Smooth muscle cell (in vitro differentiated cells): Measurements from ENCODE around the gene PRKAB2. TPM values are rescaled to one million over a fixed set of nuclear protein-coding genes. Genes with fewer than 3 reads are reported as not detected.
"Not testable (repeated sequence)": the region's sequence is repeated elsewhere in the genome, so short reads cannot be mapped to it uniquely, and the experiment has no call there.

Experiments
- DNase-seq: peaks from one replicate; lab custom pipeline; 2025; ENCODE audit not compliant: unreplicated experiment; lab: John Stamatoyannopoulos, UW
- H2AFZ ChIP-seq: fragments of 200-600 bp; sonication (generic); 2 replicates; pipeline ENCODE4 v1.6.0; 2016; ENCODE audit warnings: antibody characterized with exemption, low read depth, mild to moderate bottlenecking
- H3F3A ChIP-seq: fragments of 200-600 bp; sonication (generic); 2 replicates; pipeline ENCODE4 v1.6.0; 2017; ENCODE audit warnings: antibody characterized with exemption, low read depth
- H3K27ac ChIP-seq: fragments of 200-600 bp; sonication (generic); 2 replicates; pipeline ENCODE4 v1.5.1; 2016; ENCODE audit warnings: low read depth, mild to moderate bottlenecking
- H3K27me3 ChIP-seq: fragments of 200-600 bp; sonication (generic); 2 replicates; pipeline ENCODE4 v1.6.1; 2016; ENCODE audit warnings: low read depth, mild to moderate bottlenecking
- H3K36me3 ChIP-seq: fragments of 200-600 bp; sonication (generic); 2 replicates; pipeline ENCODE4 v1.5.1; 2016; ENCODE audit warnings: low read depth
- H3K4me1 ChIP-seq: fragments of 200-600 bp; sonication (generic); 2 replicates; pipeline ENCODE4 v1.5.1; 2016; ENCODE audit warnings: low read depth
- H3K4me2 ChIP-seq: fragments of 200-600 bp; sonication (generic); 2 replicates; pipeline ENCODE4 v1.6.0; 2016; ENCODE audit warnings: mild to moderate bottlenecking
- H3K4me3 ChIP-seq: fragments of 200-600 bp; sonication (generic); 2 replicates; pipeline ENCODE4 v1.5.1; 2016; ENCODE audit warnings: mild to moderate bottlenecking
- H3K79me2 ChIP-seq: fragments of 200-600 bp; sonication (generic); 2 replicates; pipeline ENCODE4 v1.6.0; 2016; ENCODE audit warnings: low read depth, mild to moderate bottlenecking
- H3K9ac ChIP-seq: fragments of 200-600 bp; sonication (generic); 2 replicates; pipeline ENCODE4 v1.6.0; 2016; ENCODE audit warnings: low read depth
- H3K9me3 ChIP-seq: fragments of 200-600 bp; sonication (generic); replicated peaks from 2 replicates; pipeline ENCODE4 v1.5.1; 2016; ENCODE audit warnings: low read depth
- H4K20me1 ChIP-seq: fragments of 200-600 bp; sonication (generic); 2 replicates; pipeline ENCODE4 v1.6.0; 2016; ENCODE audit warnings: low read depth
- CTCF ChIP-seq: fragments of 200-600 bp; sonication (generic); IDR thresholded peaks from 2 replicates; pipeline ENCODE4 v1.5.1; 2017; ENCODE audit warnings: borderline replicate concordance, mild to moderate bottlenecking, antibody characterized with exemption; ENCODE audit not compliant: insufficient read depth, poor library complexity, severe bottlenecking
- WGBS: methylation state at CpG from one replicate; pipeline ENCODE4 v1.1.7; 2016; ENCODE audit warnings: low lambda C conversion rate; 5-methylcytosine and 5-hydroxymethylcytosine counted together
- polyA plus RNA-seq: library from polyadenylated mRNA; unstranded; fragments of >200 nt; fragmentation: Nextera tagmentation; extraction: Ambion mirVana; gene quantifications from 2 replicates; pipeline ENCODE4 v1.2.1, GENCODE V29; 2016
- total RNA-seq: library from RNA; depleted of rRNA; stranded (reverse); fragments of >200 nt; gene quantifications from 2 replicates; pipeline ENCODE4 v1.2.3, GENCODE V29; 2014

The PRKAB2 gene
- total and polyA plus RNA-seq, 2 experiments from 2014 or later = 22.9 to 50.8 TPM

GRCh38 chr1:147129116-147129873, 43.0 kb downstream of the PRKAB2 start:
- Histone ChIP-seq H3K4me3 (no peak overlapping the region), H3K27me3 (no peaks in the 10 kb centered on the region), H3K9me3 (no peaks in the 10 kb centered on the region), H3K79me2 (no peaks in the 10 kb centered on the region), H3K27ac (no peak overlapping the region), H2AFZ (no peak overlapping the region), H3K9ac (no peak overlapping the region), H3F3A (no peaks in the 10 kb centered on the region), H3K4me2 (no peak overlapping the region), H3K4me1 (no peaks in the 10 kb centered on the region), H3K36me3 (no peaks in the 10 kb centered on the region), H4K20me1 (no peaks in the 10 kb centered on the region)
- DNase-seq = no peak
- TF ChIP-seq CTCF = no peak
- WGBS = 95% methylated on average over 3 of the region's 3 CpGs

- TF ChIP-seq CTCF = no peak
- Histone ChIP-seq H4K20me1 (no peaks in the 10 kb centered on the region), H3K27me3 (no peaks in the 10 kb centered on the region), H3K9me3 (no peaks in the 10 kb centered on the region), H3F3A (no peaks in the 10 kb centered on the region), H3K4me2 (no peak overlapping the region), H3K4me3 (no peak overlapping the region), H3K27ac (no peak overlapping the region), H3K9ac (no peak overlapping the region), H2AFZ (no peak overlapping the region), H3K36me3 (no peaks in the 10 kb centered on the region), H3K79me2 (no peaks in the 10 kb centered on the region), H3K4me1 (no peaks in the 10 kb centered on the region)
- no peak for DNase-seq
- 74% methylated on average over 2 of the region's 2 CpGs for WGBS
Measured at GRCh38 chr1:147124266-147124665, 48.0 kb downstream of the PRKAB2 start.

GRCh38 chr1:147117109-147117508, 55.2 kb downstream of the PRKAB2 start:
- no peaks in the 10 kb centered on the region for H3K9me3 ChIP-seq
- no peaks in the 10 kb centered on the region for H4K20me1 ChIP-seq
- no peak overlapping the region for H3K27ac ChIP-seq
- H3K36me3 ChIP-seq = no peaks in the 10 kb centered on the region
- no peak overlapping the region for H3K4me2 ChIP-seq
- DNase-seq = no peak
- TF ChIP-seq CTCF = no peak
- no peaks in the 10 kb centered on the region for H3K79me2 ChIP-seq
- no peak overlapping the region for H3K4me3 ChIP-seq
- 45% methylated on average over 1 of the region's 1 CpG for WGBS
- H3F3A ChIP-seq = no peaks in the 10 kb centered on the region
- H2AFZ ChIP-seq = no peak overlapping the region
- no peaks in the 10 kb centered on the region for H3K27me3 ChIP-seq
- no peak overlapping the region for H3K9ac ChIP-seq
- no peaks in the 10 kb centered on the region for H3K4me1 ChIP-seq

- Histone ChIP-seq H3K27me3 (no peaks in the 10 kb centered on the region), H3K4me1 (no peaks in the 10 kb centered on the region), H3K4me2 (no peak overlapping the region), H3K36me3 (no peaks in the 10 kb centered on the region), H3K79me2 (no peaks in the 10 kb centered on the region), H2AFZ (no peak overlapping the region), H3F3A (no peaks in the 10 kb centered on the region), H3K9me3 (no peaks in the 10 kb centered on the region), H3K27ac (no peak overlapping the region), H3K9ac (no peak overlapping the region), H4K20me1 (no peaks in the 10 kb centered on the region), H3K4me3 (no peak overlapping the region)
- TF ChIP-seq CTCF = no peak
- no peak for DNase-seq
- WGBS = 84% methylated on average over 2 of the region's 2 CpGs
Measured at GRCh38 chr1:147115496-147115895, 56.8 kb downstream of the PRKAB2 start.

GRCh38 chr1:147115079-147115478, 57.2 kb downstream of the PRKAB2 start:
- not testable (repeated sequence) for H3K4me2 ChIP-seq, H3F3A ChIP-seq, H3K9ac ChIP-seq, H3K36me3 ChIP-seq, H3K4me1 ChIP-seq, H3K4me3 ChIP-seq, H3K79me2 ChIP-seq, H2AFZ ChIP-seq, H3K9me3 ChIP-seq, H4K20me1 ChIP-seq, H3K27me3 ChIP-seq, H3K27ac ChIP-seq, DNase-seq
- 93% methylated on average over 4 of the region's 4 CpGs for WGBS
